Dendritic cell treated with granulocyte-macrophage colony-stimulating factor and Interleukin-4, amounts not matched to agents 40 ng/mL and 50 ng/mL, for 4 days (primary cell): ENCODE results near the gene KLHL7.
"Not testable (repeated sequence)": the region's sequence is repeated elsewhere in the genome, so short reads cannot be mapped to it uniquely, and the experiment has no call there.

ENCODE experiments used
- H3K27ac Mint-ChIP-seq: one replicate; pipeline ENCODE4 v1.8.0; 2022; ENCODE audit warnings: mild to moderate bottlenecking, mixed read lengths
- H3K27me3 Mint-ChIP-seq: one replicate; pipeline ENCODE4 v1.8.0; 2022; ENCODE audit warnings: mild to moderate bottlenecking, mixed read lengths
- H3K36me3 Mint-ChIP-seq: one replicate; pipeline ENCODE4 v1.8.0; 2022; ENCODE audit warnings: low read depth, mixed read lengths
- H3K4me1 Mint-ChIP-seq: one replicate; pipeline ENCODE4 v1.8.0; 2022; ENCODE audit warnings: low read depth, mixed read lengths
- H3K4me3 Mint-ChIP-seq: one replicate; pipeline ENCODE4 v1.8.0; 2022; ENCODE audit warnings: mild to moderate bottlenecking, moderate library complexity, mixed read lengths
- H3K9me3 Mint-ChIP-seq: one replicate; pipeline ENCODE4 v1.8.0; 2022; ENCODE audit warnings: mixed read lengths
- intact Hi-C: fragments of 100-400 bp; cut with micrococcal nuclease; formaldehyde crosslinking; loops from one replicate; pipeline ENCODE4 v1.15.0; 2022

The KLHL7 gene

DNA sequence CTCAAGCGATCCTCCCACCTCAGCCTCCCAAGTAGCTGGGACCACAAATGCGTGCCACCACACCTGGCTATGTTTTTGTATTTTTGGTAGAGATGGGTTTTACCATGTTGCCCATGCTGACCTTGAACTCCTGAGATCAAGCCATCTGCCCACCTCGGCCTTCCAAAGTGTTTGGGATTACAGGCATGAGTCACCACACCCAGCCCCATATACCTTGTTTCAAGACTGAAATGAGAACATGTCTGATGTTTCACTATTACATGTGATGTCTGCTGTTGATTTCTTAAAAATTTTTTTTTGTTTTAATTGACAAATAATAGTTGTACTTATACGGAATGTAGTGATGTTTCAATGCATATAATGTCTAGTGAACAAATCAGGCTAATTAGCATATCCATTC, 14.5 kb downstream of the KLHL7 start:
- H3K4me3 Mint-ChIP-seq, result no peak overlapping the region
- peaks cover 11% of the 10 kb centered on the region for H3K36me3 Mint-ChIP-seq
- no peaks in the 10 kb centered on the region for H3K27me3 Mint-ChIP-seq
- no peaks in the 10 kb centered on the region for H3K9me3 Mint-ChIP-seq
- peaks cover 11% of the 10 kb centered on the region for H3K4me1 Mint-ChIP-seq
- H3K27ac Mint-ChIP-seq, result no peak overlapping the region
- intact Hi-C loops, result no loop called here

DNA sequence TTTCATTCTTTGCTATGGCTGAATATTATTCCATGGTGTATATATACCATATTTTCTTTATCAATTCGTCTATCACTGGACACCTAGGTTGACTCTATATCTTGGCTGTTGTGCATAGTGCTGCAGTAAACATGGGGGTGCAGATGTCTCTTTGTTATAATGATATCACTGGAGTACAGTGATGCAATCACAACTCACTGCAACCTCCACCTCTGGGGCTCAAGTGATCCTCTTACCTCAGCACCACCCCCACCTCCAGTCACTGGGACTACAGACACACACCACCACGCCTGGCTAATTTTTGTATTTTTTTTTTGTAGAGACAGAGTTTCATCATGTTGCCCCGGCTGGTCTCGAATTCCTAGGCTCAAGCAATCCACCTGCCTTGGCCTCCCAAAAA, 15.6 kb downstream of the KLHL7 start:
- Mint-ChIP-seq H3K4me1 (peaks cover 11% of the 10 kb centered on the region), H3K36me3 (peaks cover 15% of the 10 kb centered on the region), H3K4me3 (no peak overlapping the region), H3K9me3 (no peaks in the 10 kb centered on the region), H3K27me3 (no peaks in the 10 kb centered on the region), H3K27ac (no peak overlapping the region)
- intact Hi-C loops, result no loop called here

DNA sequence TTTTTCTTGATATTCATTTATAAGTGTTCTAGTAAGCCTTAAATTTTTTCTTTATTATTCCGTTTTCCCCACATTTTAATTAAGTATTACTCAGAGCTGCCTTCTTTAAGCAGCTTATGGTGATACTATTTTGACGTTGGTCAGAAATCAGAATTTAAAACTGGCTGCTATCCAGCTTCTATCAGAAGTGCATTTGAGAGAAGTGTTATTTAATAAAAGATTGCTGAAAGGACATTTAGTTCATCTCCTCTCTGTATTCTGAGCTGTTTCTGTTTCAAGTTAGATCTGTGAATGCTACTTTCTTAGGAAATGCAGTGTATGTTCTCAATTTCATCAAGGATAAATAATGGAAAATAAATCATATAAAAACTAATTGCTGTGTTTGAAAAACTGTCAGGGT, 17.4 kb downstream of the KLHL7 start:
- intact Hi-C loops, result no loop called here
- Mint-ChIP-seq H3K27me3 (no peaks in the 10 kb centered on the region), H3K4me1 (peaks cover 16% of the 10 kb centered on the region), H3K9me3 (peaks cover 7% of the 10 kb centered on the region), H3K36me3 (peaks cover 26% of the 10 kb centered on the region), H3K4me3 (no peak overlapping the region), H3K27ac (no peak overlapping the region)

DNA sequence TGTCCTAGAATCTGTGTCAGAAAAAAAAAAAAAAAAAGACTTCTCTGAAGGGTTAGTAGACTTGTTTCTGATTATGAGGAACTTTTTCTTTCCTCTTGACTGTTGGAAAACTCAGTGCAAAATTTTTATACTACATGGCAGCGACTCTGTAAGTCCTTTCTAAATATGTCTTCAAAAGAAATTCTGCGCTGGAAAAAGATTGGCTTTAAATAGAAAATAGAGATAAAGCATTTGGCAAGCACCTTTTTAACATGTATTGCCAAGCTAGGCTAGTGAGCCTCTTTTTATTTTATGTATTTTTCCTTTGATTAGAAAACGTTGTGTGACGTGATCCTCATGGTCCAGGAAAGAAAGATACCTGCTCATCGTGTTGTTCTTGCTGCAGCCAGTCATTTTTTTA, 17.9 kb downstream of the KLHL7 start:
- Mint-ChIP-seq H3K27me3 (no peaks in the 10 kb centered on the region), H3K4me1 (peaks cover 17% of the 10 kb centered on the region), H3K4me3 (no peak overlapping the region), H3K27ac (no peak overlapping the region), H3K36me3 (peaks cover 31% of the 10 kb centered on the region), H3K9me3 (peaks cover 9% of the 10 kb centered on the region)
- intact Hi-C loops, result no loop called here

DNA sequence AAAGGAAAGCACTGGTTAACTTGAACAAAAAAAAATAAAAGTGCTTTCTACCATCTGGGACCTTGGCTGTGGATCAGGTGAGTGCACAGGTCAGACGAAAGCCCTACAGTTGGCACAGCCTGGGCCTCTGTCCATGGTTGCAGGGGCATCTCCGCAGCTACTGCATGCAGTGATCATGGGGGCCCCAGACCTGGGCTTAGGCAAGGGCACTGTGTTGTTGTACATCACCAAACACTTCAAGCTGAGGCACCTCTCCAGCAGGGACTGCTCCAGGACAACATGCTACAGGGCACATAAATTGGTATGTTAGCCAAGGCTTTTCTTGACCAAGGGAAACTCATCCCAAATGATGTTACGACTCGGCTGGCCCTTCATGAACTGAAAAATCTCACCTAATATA, 23.5 kb downstream of the KLHL7 start:
- H3K27me3 Mint-ChIP-seq, result no peaks in the 10 kb centered on the region
- no peak overlapping the region for H3K4me3 Mint-ChIP-seq
- intact Hi-C loops, result no loop called here
- peaks cover 9% of the 10 kb centered on the region for H3K9me3 Mint-ChIP-seq
- no peak overlapping the region for H3K27ac Mint-ChIP-seq
- peaks cover 37% of the 10 kb centered on the region for H3K36me3 Mint-ChIP-seq
- peaks cover 9% of the 10 kb centered on the region for H3K4me1 Mint-ChIP-seq

DNA sequence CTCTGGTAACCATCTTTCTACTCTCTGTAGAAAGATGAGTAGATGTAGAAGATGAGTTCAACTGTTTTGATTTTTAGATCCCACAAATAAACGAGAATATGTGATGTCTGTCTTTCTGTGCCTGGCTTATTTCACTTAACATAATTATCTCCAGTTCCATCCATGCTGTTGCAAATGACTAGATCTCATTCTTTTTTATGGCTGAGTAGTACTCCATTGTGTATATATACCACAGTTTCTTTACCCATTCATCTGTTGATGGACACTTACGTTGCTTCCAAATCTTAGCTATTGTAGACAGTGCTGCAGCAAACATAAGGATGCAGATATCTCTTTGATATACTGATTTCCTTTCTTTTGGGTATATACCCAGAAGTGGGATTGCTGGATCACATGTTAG, 26.2 kb downstream of the KLHL7 start:
- H3K27ac Mint-ChIP-seq, H3K9me3 Mint-ChIP-seq, H3K4me1 Mint-ChIP-seq, H3K4me3 Mint-ChIP-seq, H3K27me3 Mint-ChIP-seq, intact Hi-C loops: not testable (repeated sequence)
- H3K36me3 Mint-ChIP-seq, result peaks cover 27% of the 10 kb centered on the region

DNA sequence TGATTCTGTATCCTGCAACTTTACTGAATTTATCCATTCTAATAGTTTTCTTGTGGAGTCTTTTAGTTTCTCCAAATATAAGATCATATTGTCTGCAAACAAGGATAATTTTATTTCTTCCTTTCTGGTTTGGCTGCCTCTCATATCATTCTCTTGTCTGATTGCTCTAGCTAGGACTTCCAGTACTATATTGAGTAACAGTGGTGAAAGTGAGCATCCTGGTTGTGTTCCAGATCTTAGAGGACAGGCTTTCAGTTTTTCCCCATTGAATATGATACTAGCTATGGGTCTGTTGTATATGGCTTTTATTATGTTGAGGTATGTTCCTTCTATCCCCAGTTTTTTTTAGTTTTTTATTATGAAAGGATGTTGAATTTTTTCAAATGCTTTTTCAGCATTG, 28.2 kb downstream of the KLHL7 start:
- Mint-ChIP-seq H3K9me3 (no peaks in the 10 kb centered on the region), H3K27me3 (no peaks in the 10 kb centered on the region), H3K27ac (no peak overlapping the region), H3K36me3 (peaks cover 8% of the 10 kb centered on the region), H3K4me1 (no peaks in the 10 kb centered on the region), H3K4me3 (no peak overlapping the region)
- intact Hi-C loops, result no loop called here

DNA sequence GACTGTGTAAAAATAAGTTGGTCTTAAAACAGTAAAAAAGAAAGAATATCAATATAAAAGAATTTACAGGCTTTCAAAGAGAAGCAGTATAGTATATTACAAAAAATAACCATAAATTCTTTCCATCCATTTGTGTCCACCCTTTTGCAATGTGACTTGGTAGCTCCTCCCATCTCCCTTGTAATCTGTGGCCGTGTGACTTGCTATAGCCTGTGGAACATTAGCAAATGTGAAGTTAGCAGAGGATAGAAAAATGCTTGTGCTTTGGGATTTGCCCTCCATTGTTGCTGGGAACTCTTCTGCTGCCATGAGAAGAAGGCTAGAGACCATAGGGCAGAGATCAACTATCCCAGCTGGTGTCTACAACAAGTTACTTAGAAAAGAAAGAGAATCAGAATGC, 30.2 kb downstream of the KLHL7 start:
- intact Hi-C loops, result no loop called here
- Mint-ChIP-seq H3K36me3 (peaks cover 3% of the 10 kb centered on the region), H3K4me3 (no peak overlapping the region)

DNA sequence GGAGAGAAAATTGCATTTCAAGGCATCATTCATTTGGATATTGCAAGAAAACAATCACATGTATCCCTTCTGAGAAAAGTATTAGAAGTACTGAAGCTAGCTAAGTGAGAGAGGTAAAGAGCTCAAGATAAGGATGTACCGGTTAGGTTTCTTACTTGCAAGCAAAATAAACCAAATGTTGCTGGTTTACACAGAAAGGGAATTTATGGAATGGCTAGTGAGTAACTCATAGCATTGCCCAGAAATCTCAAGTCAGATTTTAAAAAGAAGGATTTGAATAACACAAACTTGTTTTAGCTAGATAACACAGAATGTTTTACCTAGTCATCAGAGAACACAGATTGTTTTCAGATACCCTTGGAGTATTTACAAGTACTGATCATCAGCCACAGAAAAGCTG, 30.6 kb downstream of the KLHL7 start:
- Mint-ChIP-seq H3K4me3 (no peak overlapping the region), H3K27ac (no peak overlapping the region), H3K27me3 (no peaks in the 10 kb centered on the region), H3K4me1 (no peaks in the 10 kb centered on the region), H3K36me3 (peaks cover 7% of the 10 kb centered on the region), H3K9me3 (no peaks in the 10 kb centered on the region)
- intact Hi-C loops, result no loop called here

More for the DNA sequence above, 30.2 kb downstream of the KLHL7 start:
- no peaks in the 10 kb centered on the region for H3K9me3 Mint-ChIP-seq
- H3K27me3 Mint-ChIP-seq, result no peaks in the 10 kb centered on the region
- no peaks in the 10 kb centered on the region for H3K4me1 Mint-ChIP-seq
- no peak overlapping the region for H3K27ac Mint-ChIP-seq

DNA sequence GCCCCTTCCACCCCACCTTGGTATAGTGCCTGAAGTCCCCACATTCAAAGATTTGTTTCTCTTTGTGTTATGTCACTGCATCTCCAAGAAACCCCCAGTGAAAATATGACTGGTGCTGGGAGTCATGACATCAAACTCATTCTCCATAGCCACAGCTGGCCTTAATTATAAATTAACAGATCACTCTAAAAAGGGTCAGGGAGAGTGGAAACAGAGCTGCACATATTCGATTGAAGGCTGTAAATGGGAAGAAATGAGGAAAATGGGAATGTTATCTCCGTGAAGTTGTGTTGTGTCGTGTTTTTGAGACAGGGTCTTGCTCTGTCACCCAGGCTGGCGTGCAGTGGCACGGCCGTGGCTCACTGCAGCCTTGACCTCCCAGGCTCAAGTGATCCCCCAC, 52.1 kb downstream of the KLHL7 start:
- no peaks in the 10 kb centered on the region for H3K4me1 Mint-ChIP-seq
- no peaks in the 10 kb centered on the region for H3K9me3 Mint-ChIP-seq
- H3K4me3 Mint-ChIP-seq, result no peak overlapping the region
- intact Hi-C loops, result no loop called here
- H3K27me3 Mint-ChIP-seq, result no peaks in the 10 kb centered on the region
- H3K36me3 Mint-ChIP-seq, result peaks cover 42% of the 10 kb centered on the region
- no peak overlapping the region for H3K27ac Mint-ChIP-seq

DNA sequence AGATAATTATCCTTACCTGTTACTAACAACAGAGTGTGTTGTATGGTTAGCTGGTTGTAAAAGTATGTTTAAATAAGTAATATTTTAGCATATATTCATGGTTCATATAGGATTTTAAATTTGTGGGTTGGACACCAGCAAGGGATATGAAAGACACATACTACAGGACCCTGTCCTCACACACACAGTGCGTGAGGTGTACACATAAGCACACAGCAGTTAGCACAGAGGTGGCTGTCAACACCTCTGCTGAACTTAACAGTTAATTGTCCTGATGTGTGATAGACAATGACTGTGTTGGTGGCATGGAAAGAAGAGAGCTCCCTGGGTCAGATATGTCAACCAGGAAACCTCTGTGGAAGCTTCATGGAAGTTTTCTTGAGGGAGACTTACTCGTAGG, 53.0 kb downstream of the KLHL7 start:
- Mint-ChIP-seq H3K9me3 (no peaks in the 10 kb centered on the region), H3K27me3 (no peaks in the 10 kb centered on the region), H3K27ac (no peak overlapping the region), H3K4me3 (no peak overlapping the region), H3K36me3 (peaks cover 34% of the 10 kb centered on the region), H3K4me1 (no peaks in the 10 kb centered on the region)
- intact Hi-C loops, result no loop called here

DNA sequence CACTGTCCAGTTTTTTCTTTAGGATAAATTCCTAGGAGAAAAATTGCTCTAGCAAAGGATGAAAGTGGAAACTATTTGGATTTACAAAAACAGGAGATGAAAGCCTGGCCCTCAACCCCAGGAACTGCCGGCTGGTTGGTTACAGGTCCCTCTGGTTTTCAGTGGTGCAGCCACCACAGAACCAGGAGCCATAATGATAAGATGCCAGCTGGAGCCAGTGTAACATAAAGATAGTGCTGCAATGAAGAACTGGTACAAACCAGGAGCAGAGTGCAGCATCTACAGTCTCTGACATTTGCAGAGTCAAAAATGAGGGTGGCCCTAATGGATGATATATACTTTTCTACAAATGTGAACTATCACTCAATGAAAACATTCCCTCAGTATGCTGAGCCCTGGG, 55.9 kb downstream of the KLHL7 start:
- H3K9me3 Mint-ChIP-seq, result no peaks in the 10 kb centered on the region
- no peaks in the 10 kb centered on the region for H3K27me3 Mint-ChIP-seq
- no peaks in the 10 kb centered on the region for H3K4me1 Mint-ChIP-seq
- H3K27ac Mint-ChIP-seq, result no peak overlapping the region
- intact Hi-C loops, result no loop called here
- H3K4me3 Mint-ChIP-seq, result no peak overlapping the region
- peaks cover 19% of the 10 kb centered on the region for H3K36me3 Mint-ChIP-seq

DNA sequence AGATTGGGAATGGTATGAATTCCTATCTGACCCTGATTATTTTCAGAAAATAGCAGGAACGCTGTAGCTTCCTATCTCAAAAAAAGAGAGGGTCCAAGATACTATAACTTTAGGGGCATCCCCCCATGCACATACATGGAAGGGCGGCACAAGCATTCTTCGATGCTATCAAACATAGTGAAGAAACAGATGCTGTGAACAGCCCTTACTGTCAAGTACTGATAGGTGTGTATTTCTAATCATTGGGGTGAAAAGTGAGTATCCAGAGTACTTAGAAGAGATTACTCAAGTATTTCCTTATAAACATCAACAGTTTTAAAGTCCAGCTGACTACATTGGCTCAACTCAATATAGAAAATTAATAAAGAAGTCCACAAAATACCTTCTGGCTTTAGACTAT, 59.3 kb downstream of the KLHL7 start:
- Mint-ChIP-seq H3K27ac (no peak overlapping the region), H3K9me3 (no peaks in the 10 kb centered on the region), H3K36me3 (no peaks in the 10 kb centered on the region), H3K4me1 (no peaks in the 10 kb centered on the region), H3K4me3 (no peak overlapping the region), H3K27me3 (no peaks in the 10 kb centered on the region)
- intact Hi-C loops, result no loop called here

DNA sequence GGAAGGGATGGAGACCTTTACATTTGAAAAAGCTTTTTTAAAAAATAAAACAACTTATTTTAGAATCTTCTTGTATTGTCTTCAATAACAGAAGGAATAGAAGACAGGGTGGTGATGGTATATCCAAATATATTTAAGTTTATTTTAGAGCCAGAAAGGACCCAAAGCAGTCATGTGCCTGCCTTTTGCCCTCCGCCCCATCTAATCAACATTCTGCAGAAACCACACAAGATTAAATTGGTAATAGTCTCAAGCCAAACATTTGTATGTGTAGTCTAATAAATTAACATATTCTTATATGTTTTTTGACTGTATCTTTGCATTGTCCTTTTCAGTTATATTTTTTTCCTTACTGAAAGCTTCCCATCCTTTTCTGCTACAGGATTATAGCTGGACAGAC, 59.7 kb downstream of the KLHL7 start:
- Mint-ChIP-seq H3K27me3 (no peaks in the 10 kb centered on the region), H3K4me3 (no peak overlapping the region), H3K9me3 (no peaks in the 10 kb centered on the region), H3K4me1 (no peaks in the 10 kb centered on the region), H3K36me3 (no peaks in the 10 kb centered on the region), H3K27ac (no peak overlapping the region)
- intact Hi-C loops, result no loop called here

DNA sequence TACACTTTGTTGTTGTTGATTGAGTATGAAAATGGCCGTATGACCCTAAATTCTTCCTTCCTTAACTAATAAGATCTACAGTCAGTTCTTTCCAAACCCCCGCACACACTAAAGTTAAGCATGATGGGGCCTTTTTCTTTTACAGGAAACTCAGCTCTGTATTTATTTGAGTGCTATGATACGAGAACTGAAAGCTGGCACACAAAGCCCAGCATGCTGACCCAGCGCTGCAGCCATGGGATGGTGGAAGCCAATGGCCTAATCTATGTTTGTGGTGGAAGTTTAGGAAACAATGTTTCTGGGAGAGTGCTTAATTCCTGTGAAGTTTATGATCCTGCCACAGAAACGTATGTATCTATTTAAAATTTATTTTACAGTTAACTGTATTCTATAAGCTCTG, 62.1 kb downstream of the KLHL7 start:
- Mint-ChIP-seq H3K36me3 (peaks cover 12% of the 10 kb centered on the region), H3K9me3 (no peaks in the 10 kb centered on the region), H3K27me3 (no peaks in the 10 kb centered on the region), H3K4me3 (no peak overlapping the region), H3K4me1 (no peaks in the 10 kb centered on the region), H3K27ac (no peak overlapping the region)
- intact Hi-C loops, result no loop called here
